ENCODE measurements around the gene G6PC3. TPM values are rescaled to one million over a fixed set of nuclear protein-coding genes. Genes with fewer than 3 reads are reported as not detected.
"Not testable (repeated sequence)": the region's sequence is repeated elsewhere in the genome, so short reads cannot be mapped to it uniquely, and the experiment has no call there.

G6PC3 gene
- total RNA-seq, 1 donor from 2014 or later: 113 TPM

- TF ChIP-seq CTCF (IDR thresholded peaks at IDR 0.05; ENCODE audit: unreplicated experiment): no peak
- Mint-ChIP-seq H3K27me3 (ENCODE audit: unreplicated experiment) (peaks cover 11% of the 10 kb centered on the region), H3K27ac (ENCODE audit: unreplicated experiment) (peak overlapping the region; percentile 100), H3K36me3 (ENCODE audit: low read depth, unreplicated experiment) (peaks cover 5% of the 10 kb centered on the region), H3K9me3 (ENCODE audit: unreplicated experiment) (no peaks in the 10 kb centered on the region), H3K4me1 (ENCODE audit: unreplicated experiment) (peaks cover 42% of the 10 kb centered on the region), H3K4me3 (ENCODE audit: unreplicated experiment) (peak overlapping the region; percentile 81)
- DNase-seq (ENCODE audit: low spot score): peak; percentile 84
Measured at GRCh38 chr17:44095647-44096496, 25.3 kb downstream of the G6PC3 start.

GRCh38 chr17:44097110-44097958 lies 26.8 kb downstream of the G6PC3 start:
- H3K4me1 Mint-ChIP-seq (ENCODE audit: unreplicated experiment): peaks cover 43% of the 10 kb centered on the region
- peaks cover 11% of the 10 kb centered on the region for H3K27me3 Mint-ChIP-seq (ENCODE audit: unreplicated experiment)
- no peaks in the 10 kb centered on the region for H3K36me3 Mint-ChIP-seq (ENCODE audit: low read depth, unreplicated experiment)
- TF ChIP-seq CTCF (IDR thresholded peaks at IDR 0.05; ENCODE audit: unreplicated experiment): no peak
- H3K27ac Mint-ChIP-seq (ENCODE audit: unreplicated experiment): peak overlapping the region; percentile 100
- no peak overlapping the region for H3K4me3 Mint-ChIP-seq (ENCODE audit: unreplicated experiment)
- no peak for DNase-seq (ENCODE audit: low spot score)
- no peaks in the 10 kb centered on the region for H3K9me3 Mint-ChIP-seq (ENCODE audit: unreplicated experiment)

GRCh38 chr17:44101858-44102257 lies 31.3 kb downstream of the G6PC3 start:
- H3K4me3 Mint-ChIP-seq (ENCODE audit: unreplicated experiment); H3K27me3 Mint-ChIP-seq (ENCODE audit: unreplicated experiment); H3K36me3 Mint-ChIP-seq (ENCODE audit: low read depth, unreplicated experiment); H3K27ac Mint-ChIP-seq (ENCODE audit: unreplicated experiment); DNase-seq (ENCODE audit: low spot score); H3K9me3 Mint-ChIP-seq (ENCODE audit: unreplicated experiment): not testable (repeated sequence)
- peaks cover 36% of the 10 kb centered on the region for H3K4me1 Mint-ChIP-seq (ENCODE audit: unreplicated experiment)

- no peak for TF ChIP-seq CTCF (IDR thresholded peaks at IDR 0.05; ENCODE audit: unreplicated experiment)
- Mint-ChIP-seq H3K27ac (ENCODE audit: unreplicated experiment) (peak overlapping the region; percentile 88), H3K36me3 (ENCODE audit: low read depth, unreplicated experiment) (no peaks in the 10 kb centered on the region), H3K4me3 (ENCODE audit: unreplicated experiment) (no peak overlapping the region), H3K27me3 (ENCODE audit: unreplicated experiment) (peaks cover 3% of the 10 kb centered on the region), H3K4me1 (ENCODE audit: unreplicated experiment) (peaks cover 33% of the 10 kb centered on the region), H3K9me3 (ENCODE audit: unreplicated experiment) (no peaks in the 10 kb centered on the region)
- no peak for DNase-seq (ENCODE audit: low spot score)
Measured at GRCh38 chr17:44102849-44103622, 32.5 kb downstream of the G6PC3 start.

GRCh38 chr17:44105483-44105882 lies 34.9 kb downstream of the G6PC3 start:
- H3K36me3 Mint-ChIP-seq (ENCODE audit: low read depth, unreplicated experiment): no peaks in the 10 kb centered on the region
- H3K4me3 Mint-ChIP-seq (ENCODE audit: unreplicated experiment): no peak overlapping the region
- H3K9me3 Mint-ChIP-seq (ENCODE audit: unreplicated experiment): no peaks in the 10 kb centered on the region
- no peak for TF ChIP-seq CTCF (IDR thresholded peaks at IDR 0.05; ENCODE audit: unreplicated experiment)
- DNase-seq (ENCODE audit: low spot score): no peak
- peaks cover 3% of the 10 kb centered on the region for H3K27me3 Mint-ChIP-seq (ENCODE audit: unreplicated experiment)
- peaks cover 35% of the 10 kb centered on the region for H3K4me1 Mint-ChIP-seq (ENCODE audit: unreplicated experiment)
- H3K27ac Mint-ChIP-seq (ENCODE audit: unreplicated experiment): peak overlapping the region; percentile 72

Measured in endothelial cell (in vitro differentiated cells).